Nephron progenitor cell (in vitro differentiated cells): ENCODE results near the gene HSD3B2.
A peak's percentile ranks its signal among the peaks of the same experiment; 100 is the strongest.

Experiments
- DNase-seq: peaks from one replicate; pipeline ENCODE4 v3.0.0; 2021
- H3K27ac Mint-ChIP-seq: 2 replicates; pipeline ENCODE4 v1.8.0; 2021; ENCODE audit warnings: mild to moderate bottlenecking, moderate library complexity, mixed read lengths
- H3K27me3 Mint-ChIP-seq: 2 replicates; pipeline ENCODE4 v1.8.0; 2021; ENCODE audit warnings: mild to moderate bottlenecking, low read depth, mixed read lengths; ENCODE audit not compliant: poor library complexity
- H3K36me3 Mint-ChIP-seq: 2 replicates; pipeline ENCODE4 v1.8.0; 2021; ENCODE audit warnings: low read depth, mixed read lengths
- H3K4me1 Mint-ChIP-seq: 2 replicates; pipeline ENCODE4 v1.8.0; 2021; ENCODE audit warnings: mixed read lengths
- H3K4me3 Mint-ChIP-seq: 2 replicates; pipeline ENCODE4 v1.8.0; 2021; ENCODE audit warnings: mild to moderate bottlenecking, moderate library complexity, mixed read lengths
- H3K9me3 Mint-ChIP-seq: 2 replicates; pipeline ENCODE4 v1.8.0; 2021; ENCODE audit warnings: mild to moderate bottlenecking, moderate library complexity, mixed read lengths
- TF ChIP-seq, protein P1 (sequence below): fragments of 200-600 bp; sonication (generic); IDR thresholded peaks from 2 replicates; pipeline ENCODE4 v1.5.0; 2021; ENCODE audit warnings: antibody characterized with exemption

The HSD3B2 gene

DNA sequence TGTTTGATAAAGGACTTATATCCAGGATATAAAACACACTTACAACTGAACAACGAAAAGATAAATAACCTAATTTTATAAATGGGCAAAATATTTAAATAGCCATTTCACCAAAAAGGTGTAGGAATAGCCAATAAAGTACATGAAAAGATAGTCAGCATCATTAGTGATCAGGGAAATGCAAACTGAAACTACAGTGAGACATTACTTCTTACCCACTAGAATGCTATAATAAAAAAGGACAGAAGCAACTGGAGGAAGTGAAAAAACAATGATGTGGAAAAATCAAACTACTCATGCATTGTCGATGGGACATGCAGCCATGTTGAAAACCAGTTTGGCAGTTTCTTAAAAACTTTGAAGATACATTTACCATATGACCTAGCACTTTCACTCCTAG lies 48.6 kb downstream of the HSD3B2 start:
- Mint-ChIP-seq H3K4me3 (no peak overlapping the region), H3K27ac (no peak overlapping the region), H3K27me3 (peaks cover 7% of the 10 kb centered on the region), H3K36me3 (no peaks in the 10 kb centered on the region), H3K4me1 (no peaks in the 10 kb centered on the region), H3K9me3 (no peaks in the 10 kb centered on the region)
- TF ChIP-seq, protein P1, sequence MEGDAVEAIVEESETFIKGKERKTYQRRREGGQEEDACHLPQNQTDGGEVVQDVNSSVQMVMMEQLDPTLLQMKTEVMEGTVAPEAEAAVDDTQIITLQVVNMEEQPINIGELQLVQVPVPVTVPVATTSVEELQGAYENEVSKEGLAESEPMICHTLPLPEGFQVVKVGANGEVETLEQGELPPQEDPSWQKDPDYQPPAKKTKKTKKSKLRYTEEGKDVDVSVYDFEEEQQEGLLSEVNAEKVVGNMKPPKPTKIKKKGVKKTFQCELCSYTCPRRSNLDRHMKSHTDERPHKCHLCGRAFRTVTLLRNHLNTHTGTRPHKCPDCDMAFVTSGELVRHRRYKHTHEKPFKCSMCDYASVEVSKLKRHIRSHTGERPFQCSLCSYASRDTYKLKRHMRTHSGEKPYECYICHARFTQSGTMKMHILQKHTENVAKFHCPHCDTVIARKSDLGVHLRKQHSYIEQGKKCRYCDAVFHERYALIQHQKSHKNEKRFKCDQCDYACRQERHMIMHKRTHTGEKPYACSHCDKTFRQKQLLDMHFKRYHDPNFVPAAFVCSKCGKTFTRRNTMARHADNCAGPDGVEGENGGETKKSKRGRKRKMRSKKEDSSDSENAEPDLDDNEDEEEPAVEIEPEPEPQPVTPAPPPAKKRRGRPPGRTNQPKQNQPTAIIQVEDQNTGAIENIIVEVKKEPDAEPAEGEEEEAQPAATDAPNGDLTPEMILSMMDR: no peak
- no peak for DNase-seq

- Mint-ChIP-seq H3K9me3 (no peaks in the 10 kb centered on the region), H3K36me3 (no peaks in the 10 kb centered on the region), H3K27me3 (peaks cover 8% of the 10 kb centered on the region), H3K4me3 (no peak overlapping the region), H3K27ac (no peak overlapping the region), H3K4me1 (no peaks in the 10 kb centered on the region)
- no peak for DNase-seq
- TF ChIP-seq, protein P1: no peak
Observed at GRCh38 chr1:119466445-119466844, 51.5 kb downstream of the HSD3B2 start.

DNA sequence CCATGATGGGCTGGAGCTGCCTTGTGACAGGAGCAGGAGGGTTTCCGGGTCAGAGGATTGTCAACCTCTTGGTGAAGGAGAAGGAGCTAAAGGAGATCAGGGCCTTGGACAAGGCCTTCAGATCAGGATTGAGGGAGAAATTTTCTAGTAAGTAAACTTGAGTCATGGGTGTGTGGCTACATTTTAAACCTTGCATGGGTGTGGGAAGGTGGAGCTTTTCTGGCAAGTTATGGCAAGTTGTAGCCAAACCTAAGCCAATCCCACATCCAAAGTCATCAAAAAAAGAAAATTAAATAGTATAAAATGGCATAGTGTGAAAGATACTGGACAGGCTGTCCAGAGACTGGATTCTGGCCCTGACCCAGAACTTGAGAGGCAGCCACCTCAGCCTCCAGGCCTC lies 52.3 kb downstream of the HSD3B2 start:
- no peaks in the 10 kb centered on the region for H3K9me3 Mint-ChIP-seq
- H3K27ac Mint-ChIP-seq: no peak overlapping the region
- TF ChIP-seq, protein P1: no peak
- H3K4me1 Mint-ChIP-seq: no peaks in the 10 kb centered on the region
- no peak overlapping the region for H3K4me3 Mint-ChIP-seq
- no peaks in the 10 kb centered on the region for H3K36me3 Mint-ChIP-seq
- DNase-seq: no peak
- H3K27me3 Mint-ChIP-seq: peaks cover 11% of the 10 kb centered on the region

GRCh38 chr1:119467857-119468668 lies 53.1 kb downstream of the HSD3B2 start:
- H3K4me3 Mint-ChIP-seq: no peak overlapping the region
- peak overlapping the region; percentile 3 for H3K27ac Mint-ChIP-seq
- H3K36me3 Mint-ChIP-seq: no peaks in the 10 kb centered on the region
- H3K27me3 Mint-ChIP-seq: peaks cover 12% of the 10 kb centered on the region
- DNase-seq: no peak
- no peaks in the 10 kb centered on the region for H3K4me1 Mint-ChIP-seq
- TF ChIP-seq, protein P1: no peak
- no peaks in the 10 kb centered on the region for H3K9me3 Mint-ChIP-seq

DNA sequence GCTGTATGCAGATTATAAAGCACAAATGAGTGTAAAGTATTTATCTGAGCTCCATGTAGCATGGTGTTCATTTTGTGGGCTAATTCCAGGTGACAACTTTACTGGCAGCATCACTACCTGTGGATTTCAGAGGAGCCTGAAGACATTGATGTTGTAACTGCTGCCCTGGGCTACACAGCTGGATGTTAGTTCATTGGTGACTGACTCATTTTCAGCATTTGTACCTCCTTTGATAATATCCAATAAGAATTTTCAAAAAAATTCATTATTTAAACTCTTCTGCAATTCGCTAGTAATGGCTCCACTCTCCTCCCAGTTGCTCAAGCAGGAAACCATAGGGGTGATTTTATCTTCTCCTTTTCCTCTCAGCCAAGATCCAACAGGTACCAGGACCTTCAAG lies 54.8 kb downstream of the HSD3B2 start:
- Mint-ChIP-seq H3K27ac (no peak overlapping the region), H3K4me1 (no peaks in the 10 kb centered on the region), H3K27me3 (peaks cover 12% of the 10 kb centered on the region), H3K36me3 (no peaks in the 10 kb centered on the region), H3K9me3 (no peaks in the 10 kb centered on the region), H3K4me3 (no peak overlapping the region)
- TF ChIP-seq, protein P1: no peak
- no peak for DNase-seq

GRCh38 chr1:119470377-119470776 lies 55.4 kb downstream of the HSD3B2 start:
- Mint-ChIP-seq H3K27ac (no peak overlapping the region), H3K36me3 (no peaks in the 10 kb centered on the region), H3K27me3 (peaks cover 12% of the 10 kb centered on the region), H3K4me3 (no peak overlapping the region), H3K9me3 (no peaks in the 10 kb centered on the region), H3K4me1 (no peaks in the 10 kb centered on the region)
- TF ChIP-seq, protein P1: no peak
- DNase-seq: no peak
